ENCODE data around the gene UNC13A. TPM values are rescaled to one million over a fixed set of nuclear protein-coding genes. Genes with fewer than 3 reads are reported as not detected.

Gene UNC13A
- total RNA-seq, 1 experiment from 2014 or later: 0.21 TPM

GRCh38 chr19:17641181-17641580 lies 47.0 kb downstream of the UNC13A start:
- BruUV-seq (replicated peaks): no TSS peak
- Mint-ChIP-seq H3K36me3 (ENCODE audit: insufficient read depth, unreplicated experiment) (no peaks in the 10 kb centered on the region), H3K9me3 (ENCODE audit: unreplicated experiment) (no peaks in the 10 kb centered on the region), H3K27me3 (ENCODE audit: insufficient read depth, unreplicated experiment) (peaks cover 20% of the 10 kb centered on the region), H3K27ac (ENCODE audit: low read depth, unreplicated experiment) (no peak overlapping the region), H3K4me3 (ENCODE audit: unreplicated experiment) (no peak overlapping the region), H3K4me1 (ENCODE audit: insufficient read depth, unreplicated experiment) (no peaks in the 10 kb centered on the region)
- ChIA-PET CTCF (no interaction called here), POLR2A (interaction anchor here (0.7 kb wide), 1 partner anchor 18 kb away, joined by 3 read pairs; no protein-coding TSS in a partner anchor)
- intact Hi-C loops (cut with micrococcal nuclease): no loop called here
- TF ChIP-seq CTCF (IDR thresholded peaks at IDR 0.05; ENCODE audit: unreplicated experiment): no peak
- no peak for DNase-seq (ENCODE audit: unreplicated experiment)

- TF ChIP-seq CTCF (IDR thresholded peaks at IDR 0.05; ENCODE audit: unreplicated experiment): no peak
- intact Hi-C loops (cut with micrococcal nuclease): no loop called here
- H3K4me1 Mint-ChIP-seq (ENCODE audit: insufficient read depth, unreplicated experiment): no peaks in the 10 kb centered on the region
- H3K9me3 Mint-ChIP-seq (ENCODE audit: unreplicated experiment): no peaks in the 10 kb centered on the region
- no peak overlapping the region for H3K27ac Mint-ChIP-seq (ENCODE audit: low read depth, unreplicated experiment)
- H3K36me3 Mint-ChIP-seq (ENCODE audit: insufficient read depth, unreplicated experiment): no peaks in the 10 kb centered on the region
- H3K4me3 Mint-ChIP-seq (ENCODE audit: unreplicated experiment): no peak overlapping the region
- H3K27me3 Mint-ChIP-seq (ENCODE audit: insufficient read depth, unreplicated experiment): peaks cover 10% of the 10 kb centered on the region
- DNase-seq (ENCODE audit: unreplicated experiment): no peak
- CTCF ChIA-PET: interaction anchor here (0.6 kb wide), 1 partner anchor 875 kb away, joined by 5 read pairs; no protein-coding TSS in a partner anchor
- no TSS peak for BruUV-seq (replicated peaks)
- POLR2A ChIA-PET: no interaction called here
Measured at GRCh38 chr19:17633700-17634099, 54.5 kb downstream of the UNC13A start.

DNA sequence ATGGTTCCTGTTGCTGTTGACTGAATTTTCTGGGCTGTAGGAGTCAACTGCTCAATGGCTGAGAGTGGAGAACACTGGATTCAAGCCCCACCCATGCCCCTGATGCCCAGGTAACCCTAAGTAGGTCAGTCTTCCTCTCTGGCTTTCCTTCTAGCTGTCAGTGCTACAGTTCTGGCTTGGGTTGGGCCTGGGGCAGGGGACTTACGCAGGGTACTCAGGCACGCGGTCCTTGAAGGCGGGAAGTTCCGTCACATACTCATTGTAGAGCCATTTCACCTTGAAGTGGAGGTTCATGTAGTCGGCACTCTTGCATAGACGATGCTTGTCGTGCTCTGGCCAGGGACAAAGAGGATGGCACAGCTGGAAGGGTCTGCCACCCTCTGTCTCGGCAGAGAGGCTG lies 55.6 kb downstream of the UNC13A start:
- Mint-ChIP-seq H3K36me3 (ENCODE audit: insufficient read depth, unreplicated experiment) (no peaks in the 10 kb centered on the region), H3K4me3 (ENCODE audit: unreplicated experiment) (no peak overlapping the region), H3K27me3 (ENCODE audit: insufficient read depth, unreplicated experiment) (peaks cover 10% of the 10 kb centered on the region), H3K27ac (ENCODE audit: low read depth, unreplicated experiment) (no peak overlapping the region), H3K9me3 (ENCODE audit: unreplicated experiment) (no peaks in the 10 kb centered on the region), H3K4me1 (ENCODE audit: insufficient read depth, unreplicated experiment) (no peaks in the 10 kb centered on the region)
- no peak for TF ChIP-seq CTCF (IDR thresholded peaks at IDR 0.05; ENCODE audit: unreplicated experiment)
- CTCF ChIA-PET: no interaction called here
- intact Hi-C loops (cut with micrococcal nuclease): no loop called here
- no TSS peak for BruUV-seq (replicated peaks)
- POLR2A ChIA-PET: no interaction called here
- no peak for DNase-seq (ENCODE audit: unreplicated experiment)

GRCh38 chr19:17629760-17630159 lies 58.4 kb downstream of the UNC13A start:
- no peak for DNase-seq (ENCODE audit: unreplicated experiment)
- ChIA-PET CTCF (interaction anchor here (0.6 kb wide), 1 partner anchor 246 kb away, joined by 3 read pairs; no protein-coding TSS in a partner anchor), POLR2A (no interaction called here)
- Mint-ChIP-seq H3K4me1 (ENCODE audit: insufficient read depth, unreplicated experiment) (no peaks in the 10 kb centered on the region), H3K27ac (ENCODE audit: low read depth, unreplicated experiment) (no peak overlapping the region), H3K4me3 (ENCODE audit: unreplicated experiment) (no peak overlapping the region), H3K9me3 (ENCODE audit: unreplicated experiment) (peaks cover 6% of the 10 kb centered on the region), H3K27me3 (ENCODE audit: insufficient read depth, unreplicated experiment) (no peaks in the 10 kb centered on the region), H3K36me3 (ENCODE audit: insufficient read depth, unreplicated experiment) (no peaks in the 10 kb centered on the region)
- BruUV-seq (replicated peaks): no TSS peak
- intact Hi-C loops (cut with micrococcal nuclease): no loop called here
- TF ChIP-seq CTCF (IDR thresholded peaks at IDR 0.05; ENCODE audit: unreplicated experiment): no peak
